LNCaP clone FGC (cell line): ENCODE data around the gene KCNMB1.

Experiments
- DNase-seq: peaks from one replicate; pipeline ENCODE4 v3.0.0-alpha.2; 2011; ENCODE audit warnings: low read depth
- H3K4me3 ChIP-seq: 2 replicates; pipeline ENCODE4 v1.5.1; 2011; ENCODE audit warnings: mild to moderate bottlenecking, low read depth, low read length, control low read depth
- CTCF ChIP-seq: IDR thresholded peaks from 2 replicates; pipeline ENCODE4 v1.5.1; 2012; ENCODE audit warnings: mild to moderate bottlenecking; ENCODE audit not compliant: control insufficient read depth, insufficient read depth; ENCODE audit errors: extremely low read depth

Gene KCNMB1

GRCh38 chr5:170431571-170431970 lies 42.4 kb upstream of the KCNMB1 start:
- no peak for TF ChIP-seq CTCF
- no peak for DNase-seq
- H3K4me3 ChIP-seq = no peak overlapping the region

GRCh38 chr5:170430866-170431437 lies 41.8 kb upstream of the KCNMB1 start:
- H3K4me3 ChIP-seq = no peak overlapping the region
- DNase-seq = no peak

GRCh38 chr5:170430256-170430655 lies 41.1 kb upstream of the KCNMB1 start:
- DNase-seq = no peak
- H3K4me3 ChIP-seq = no peak overlapping the region
- no peak for TF ChIP-seq CTCF

More at GRCh38 chr5:170430866-170431437, 41.8 kb upstream of the KCNMB1 start:
- no peak for TF ChIP-seq CTCF

GRCh38 chr5:170429014-170429413 lies 39.8 kb upstream of the KCNMB1 start:
- H3K4me3 ChIP-seq = no peak overlapping the region
- DNase-seq = no peak
- TF ChIP-seq CTCF = peak; percentile 29; the same call in 1 of the 2 replicates

GRCh38 chr5:170427672-170428236 lies 38.6 kb upstream of the KCNMB1 start:
- TF ChIP-seq CTCF = no peak
- DNase-seq = no peak
- H3K4me3 ChIP-seq = no peak overlapping the region

GRCh38 chr5:170426786-170427185 lies 37.6 kb upstream of the KCNMB1 start:
- no peak overlapping the region for H3K4me3 ChIP-seq
- no peak for TF ChIP-seq CTCF
- no peak for DNase-seq
